Thyroid gland (tissue), 4 donors: Measurements from ENCODE around the gene SMAD3.
"Not testable (repeated sequence)": the region's sequence is repeated elsewhere in the genome, so short reads cannot be mapped to it uniquely, and the experiment has no call there.

ENCODE experiments used
- POLR2A ChIP-seq, 2 donors: fragments of 450-650 bp; IDR thresholded peaks; one replicate each; pipeline ENCODE4 v1.6.1; 2017; ENCODE audit warnings: antibody characterized with exemption in 2 of 2, mild to moderate bottlenecking in 2 of 2, moderate library complexity in 1 of 2
- TF ChIP-seq, protein P1 (sequence below), 6 experiments: fragments of 200-600 bp in 3 of 6; fragments of 450-650 bp in 3 of 6; sonication (generic) in 3 of 6; IDR thresholded peaks; one replicate each; pipeline ENCODE4 v1.5.1; 2016 to 2019; ENCODE audit warnings: antibody characterized with exemption in 6 of 6, mild to moderate bottlenecking in 2 of 6, inconsistent platforms in 1 of 6, moderate library complexity in 1 of 6

GRCh38 chr15:67028440-67028839 lies 37.0 kb upstream of the SMAD3 start:
- TF ChIP-seq, protein P1, sequence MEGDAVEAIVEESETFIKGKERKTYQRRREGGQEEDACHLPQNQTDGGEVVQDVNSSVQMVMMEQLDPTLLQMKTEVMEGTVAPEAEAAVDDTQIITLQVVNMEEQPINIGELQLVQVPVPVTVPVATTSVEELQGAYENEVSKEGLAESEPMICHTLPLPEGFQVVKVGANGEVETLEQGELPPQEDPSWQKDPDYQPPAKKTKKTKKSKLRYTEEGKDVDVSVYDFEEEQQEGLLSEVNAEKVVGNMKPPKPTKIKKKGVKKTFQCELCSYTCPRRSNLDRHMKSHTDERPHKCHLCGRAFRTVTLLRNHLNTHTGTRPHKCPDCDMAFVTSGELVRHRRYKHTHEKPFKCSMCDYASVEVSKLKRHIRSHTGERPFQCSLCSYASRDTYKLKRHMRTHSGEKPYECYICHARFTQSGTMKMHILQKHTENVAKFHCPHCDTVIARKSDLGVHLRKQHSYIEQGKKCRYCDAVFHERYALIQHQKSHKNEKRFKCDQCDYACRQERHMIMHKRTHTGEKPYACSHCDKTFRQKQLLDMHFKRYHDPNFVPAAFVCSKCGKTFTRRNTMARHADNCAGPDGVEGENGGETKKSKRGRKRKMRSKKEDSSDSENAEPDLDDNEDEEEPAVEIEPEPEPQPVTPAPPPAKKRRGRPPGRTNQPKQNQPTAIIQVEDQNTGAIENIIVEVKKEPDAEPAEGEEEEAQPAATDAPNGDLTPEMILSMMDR (IDR thresholded peaks at IDR 0.05), result not testable (repeated sequence)
- TF ChIP-seq POLR2A (IDR thresholded peaks at IDR 0.05), result not testable (repeated sequence)
